ENCODE measurements around the gene C1D.

- TF ChIP-seq EZH2phosphoT487 (IDR thresholded peaks at IDR 0.05) = no peak
- TF ChIP-seq CTCF (IDR thresholded peaks at IDR 0.05) = no peak
Measured at GRCh38 chr2:68046224-68046623, 16.6 kb downstream of the C1D start.

All from neural progenitor cell (in vitro differentiated cells).